NCI-H82 treated with DMSO at 0.1 percent for 48 hours (cell line): Measurements from ENCODE around the gene C16orf96.
"Not testable (repeated sequence)": the region's sequence is repeated elsewhere in the genome, so short reads cannot be mapped to it uniquely, and the experiment has no call there.

Experiments used
- DNase-seq: peaks from one replicate; lab custom pipeline; 2025; ENCODE audit not compliant: unreplicated experiment; lab: John Stamatoyannopoulos, UW

C16orf96 gene

GRCh38 chr16:4561596-4561995 is 5.5 kb downstream of the C16orf96 start:
- no peak for DNase-seq

DNA sequence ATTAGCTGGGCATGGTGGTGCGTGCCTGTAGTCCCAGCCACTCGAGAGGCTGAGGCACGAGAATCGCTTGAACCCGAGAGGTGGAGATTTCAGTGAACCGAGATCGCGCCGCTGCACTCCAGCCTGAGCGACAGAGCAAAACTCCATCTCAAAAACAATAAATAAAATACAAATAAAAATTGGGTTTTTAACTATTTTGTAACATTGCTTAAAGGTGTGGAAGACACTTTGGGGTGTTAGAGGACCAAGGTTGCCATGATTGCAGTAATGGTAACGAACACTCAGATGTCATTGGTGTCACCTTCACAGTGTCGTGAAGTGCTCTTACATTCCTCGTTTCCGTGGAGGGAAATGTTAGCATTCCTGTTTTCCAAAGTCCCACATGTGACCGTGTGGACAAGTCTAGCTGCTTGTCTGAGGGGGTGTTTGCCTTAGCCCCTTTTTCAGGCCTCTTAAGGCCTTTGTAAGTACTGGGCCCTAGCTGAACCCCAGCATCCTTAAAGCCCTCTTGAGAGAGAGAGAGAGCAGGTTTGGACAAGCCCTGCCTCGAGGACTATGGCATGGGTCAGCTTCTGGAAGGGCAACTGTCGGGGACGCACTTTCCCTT is 8.6 kb downstream of the C16orf96 start:
- DNase-seq: no peak

GRCh38 chr16:4566144-4566543 is 10.0 kb downstream of the C16orf96 start:
- DNase-seq: no peak

DNA sequence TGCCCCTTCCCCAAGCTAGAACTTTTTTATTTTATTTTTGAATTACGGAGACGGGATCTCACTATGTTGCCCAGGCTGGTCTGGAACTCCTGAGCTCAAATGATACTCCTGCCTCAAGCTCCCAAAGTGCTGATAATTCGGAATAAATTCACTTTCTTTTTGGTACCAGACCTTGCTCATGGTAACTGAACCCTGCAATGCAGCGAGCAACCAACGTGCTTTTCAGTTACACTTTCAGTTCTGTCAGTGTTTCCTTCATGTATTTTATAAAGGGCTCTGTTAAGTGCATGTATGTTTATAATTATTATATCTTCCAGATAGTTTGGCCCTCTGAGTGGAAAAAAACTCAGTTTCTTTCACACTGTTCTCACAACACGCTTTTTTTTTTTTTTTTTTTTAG is 13.9 kb downstream of the C16orf96 start:
- DNase-seq: no peak

GRCh38 chr16:4570688-4571321 is 14.7 kb downstream of the C16orf96 start:
- no peak for DNase-seq

DNA sequence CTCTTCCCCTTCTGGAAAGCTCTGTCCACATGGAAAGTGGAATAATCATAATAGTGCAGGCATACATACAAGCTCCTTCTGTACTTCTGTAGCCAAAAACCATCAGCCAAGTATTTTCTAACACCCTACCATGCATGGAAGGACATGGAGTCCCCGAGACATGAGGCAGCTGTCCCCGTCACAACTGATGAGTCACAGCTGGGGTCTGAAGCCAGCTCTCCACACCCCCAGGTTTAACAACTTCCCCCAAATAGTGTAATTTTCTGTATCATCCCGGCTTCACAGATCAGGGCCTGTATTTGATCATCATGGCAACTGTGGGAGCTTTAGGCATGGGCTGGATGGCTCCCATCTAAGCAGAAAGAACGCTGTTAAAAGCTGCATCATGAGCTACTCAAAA is 16.6 kb downstream of the C16orf96 start:
- DNase-seq: no peak

GRCh38 chr16:4573926-4574325 is 17.8 kb downstream of the C16orf96 start:
- not testable (repeated sequence) for DNase-seq

GRCh38 chr16:4574919-4575705 is 19.0 kb downstream of the C16orf96 start:
- no peak for DNase-seq

DNA sequence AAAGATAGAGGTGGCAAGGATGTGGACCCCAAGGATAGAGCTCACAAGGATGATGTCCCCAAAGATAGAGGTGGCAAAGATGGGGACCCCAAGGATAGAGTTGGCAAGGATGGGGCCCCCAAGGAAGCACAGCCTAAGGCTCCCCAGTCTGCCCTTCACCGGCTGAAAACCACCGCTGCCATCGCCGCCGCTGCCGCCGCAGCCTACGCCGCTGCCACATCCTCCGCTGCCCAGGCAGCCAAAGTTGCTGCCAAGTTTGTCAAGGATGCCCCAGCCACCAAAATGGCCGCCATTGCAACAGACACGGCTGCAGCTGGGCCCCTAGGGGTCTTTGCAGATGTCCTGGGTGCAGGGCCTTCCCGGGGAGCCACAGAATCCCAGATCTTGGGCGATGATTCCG is 19.9 kb downstream of the C16orf96 start:
- DNase-seq: no peak

- no peak for DNase-seq
These were observed 22.9 kb downstream of the C16orf96 start for GRCh38 chr16:4578961-4579530.

- DNase-seq: no peak
These were observed 24.1 kb downstream of the C16orf96 start for GRCh38 chr16:4580250-4580649.

DNA sequence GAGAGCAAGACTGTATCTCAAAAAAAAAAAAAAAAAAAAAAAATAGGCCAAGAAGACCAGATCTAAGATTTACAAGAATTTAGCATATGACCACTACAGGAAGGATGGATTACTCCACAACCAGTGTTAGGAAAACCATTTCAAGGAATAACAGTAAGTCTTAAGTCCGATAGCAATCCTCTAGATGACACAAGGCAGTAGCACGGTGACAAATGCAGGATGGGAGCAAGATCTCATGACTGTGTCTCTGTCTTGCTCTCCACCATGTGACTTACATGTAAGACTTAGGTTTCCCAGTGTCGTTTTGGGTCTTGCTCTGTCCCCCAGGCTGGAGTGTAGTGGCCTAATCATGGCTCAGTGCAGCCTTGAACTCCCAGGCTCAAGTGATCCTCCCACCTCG is 27.8 kb downstream of the C16orf96 start:
- DNase-seq: no peak

DNA sequence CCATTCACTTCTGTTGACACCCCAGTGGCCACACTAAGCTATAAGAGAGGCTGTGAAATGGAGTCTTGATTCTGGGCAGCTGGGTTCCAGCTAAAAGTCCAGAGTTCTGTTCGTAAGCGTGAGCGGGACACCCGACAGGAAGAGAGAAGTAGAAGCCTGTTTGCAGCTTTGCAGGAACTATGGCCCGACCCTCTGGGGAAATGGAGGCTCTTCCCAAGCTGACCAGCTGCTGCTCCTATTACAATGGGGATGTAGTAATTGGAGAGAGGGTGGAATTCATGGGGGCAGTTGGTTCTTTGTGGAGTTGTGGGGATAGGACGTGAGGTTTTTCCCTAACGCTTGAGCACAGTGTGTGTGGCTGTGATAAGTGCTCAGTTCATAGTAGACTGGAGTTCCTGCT is 30.2 kb downstream of the C16orf96 start:
- no peak for DNase-seq

- no peak for DNase-seq
These were observed 32.2 kb downstream of the C16orf96 start for GRCh38 chr16:4588386-4588785.

DNA sequence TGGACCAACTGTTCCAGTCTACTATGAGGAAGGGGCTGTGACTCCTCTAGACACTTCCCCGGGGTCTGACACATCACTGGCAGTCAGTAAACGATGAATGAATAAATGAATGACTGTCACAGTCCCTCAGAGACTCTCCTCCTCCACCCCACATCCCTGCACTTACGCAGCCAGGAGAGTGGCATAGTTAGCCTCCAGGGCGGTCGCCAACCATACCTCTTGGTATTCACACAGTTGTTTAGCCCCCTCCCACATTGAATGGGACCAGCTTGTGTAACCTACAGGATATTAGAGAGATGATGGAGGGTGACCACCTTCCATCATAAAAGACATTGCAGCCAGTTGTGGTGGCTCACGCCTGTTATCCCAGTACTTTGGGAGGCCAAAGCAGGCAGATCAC is 32.8 kb downstream of the C16orf96 start:
- DNase-seq: no peak

- DNase-seq: no peak
These were observed 35.1 kb downstream of the C16orf96 start for GRCh38 chr16:4591191-4591590.

DNA sequence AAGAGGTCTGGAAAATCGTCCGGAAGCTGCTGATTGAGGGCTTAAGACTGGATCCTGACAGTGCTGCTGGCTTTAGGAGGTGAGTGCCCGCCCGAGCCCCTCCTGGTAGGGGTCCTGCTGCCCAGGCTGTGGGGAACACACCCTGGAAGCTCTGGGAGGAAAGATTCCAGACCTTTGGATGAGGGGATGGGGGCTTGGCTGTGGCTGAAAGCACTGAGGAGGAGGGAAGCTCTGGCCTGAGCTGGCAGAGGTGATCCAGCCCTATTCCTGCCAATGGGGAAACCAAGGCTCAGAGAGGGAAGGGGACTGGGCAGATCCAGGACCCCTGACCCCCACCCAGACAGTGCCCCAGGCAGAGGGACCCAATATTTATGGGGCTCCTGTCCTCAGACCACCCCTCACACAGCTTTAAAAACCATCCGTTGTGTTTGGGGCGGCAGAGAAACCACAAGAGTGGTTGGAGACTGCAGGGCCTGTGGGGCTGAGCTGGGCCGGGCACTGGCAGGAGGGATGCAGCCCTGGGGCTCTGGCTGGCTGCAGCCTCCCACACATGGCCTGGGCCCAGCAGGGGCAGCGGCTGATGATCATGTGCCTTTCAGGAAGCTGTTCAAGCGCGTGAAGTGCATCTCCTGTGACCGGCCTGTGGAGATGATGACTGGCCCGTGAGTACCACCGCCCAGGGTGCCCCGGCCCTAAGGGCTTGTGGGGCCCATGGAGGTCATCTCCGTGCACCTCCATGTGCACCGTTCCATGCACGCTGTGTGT is 35.7 kb downstream of the C16orf96 start:
- no peak for DNase-seq

GRCh38 chr16:4593086-4593485 is 36.9 kb downstream of the C16orf96 start:
- no peak for DNase-seq

GRCh38 chr16:4594433-4595410 is 38.6 kb downstream of the C16orf96 start:
- no peak for DNase-seq

- DNase-seq: no peak
These were observed 41.0 kb downstream of the C16orf96 start for GRCh38 chr16:4597174-4597573.
